Stimulated activated CD8-positive, alpha-beta memory T cell treated with anti-CD3 and anti-CD28 coated beads, Interleukin-2, amount 100 ng/mL, for 48 hours (primary cell): Measurements from ENCODE around the gene MPZL1.
A peak's percentile ranks its signal among the peaks of the same experiment; 100 is the strongest.

Source experiments
- DNase-seq, 2 donors: peaks; one replicate each; pipeline ENCODE4 v3.0.0-alpha.2; 2020; ENCODE audit warnings: low read depth in 2 of 2

The MPZL1 gene

DNA sequence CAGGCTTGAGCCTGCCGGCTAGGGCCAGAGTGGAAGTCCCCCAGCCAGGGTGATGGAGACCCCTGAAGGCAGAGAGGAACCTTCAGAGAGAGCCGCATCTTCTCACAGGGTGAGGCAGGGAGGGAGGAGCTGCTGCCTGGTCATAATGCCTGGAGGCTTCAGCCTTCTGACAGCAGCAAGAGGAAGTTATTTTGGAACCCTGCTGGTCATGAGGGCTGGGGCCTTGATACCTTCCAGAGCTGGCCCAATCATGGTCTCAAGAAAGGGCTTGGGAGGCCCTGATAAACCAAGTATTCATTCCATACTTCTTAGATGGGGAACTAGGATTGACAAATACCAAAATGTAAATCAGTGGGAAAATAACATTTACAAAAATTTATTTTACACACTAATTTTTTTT, 26.6 kb upstream of the MPZL1 start:
- no peak for DNase-seq

DNA sequence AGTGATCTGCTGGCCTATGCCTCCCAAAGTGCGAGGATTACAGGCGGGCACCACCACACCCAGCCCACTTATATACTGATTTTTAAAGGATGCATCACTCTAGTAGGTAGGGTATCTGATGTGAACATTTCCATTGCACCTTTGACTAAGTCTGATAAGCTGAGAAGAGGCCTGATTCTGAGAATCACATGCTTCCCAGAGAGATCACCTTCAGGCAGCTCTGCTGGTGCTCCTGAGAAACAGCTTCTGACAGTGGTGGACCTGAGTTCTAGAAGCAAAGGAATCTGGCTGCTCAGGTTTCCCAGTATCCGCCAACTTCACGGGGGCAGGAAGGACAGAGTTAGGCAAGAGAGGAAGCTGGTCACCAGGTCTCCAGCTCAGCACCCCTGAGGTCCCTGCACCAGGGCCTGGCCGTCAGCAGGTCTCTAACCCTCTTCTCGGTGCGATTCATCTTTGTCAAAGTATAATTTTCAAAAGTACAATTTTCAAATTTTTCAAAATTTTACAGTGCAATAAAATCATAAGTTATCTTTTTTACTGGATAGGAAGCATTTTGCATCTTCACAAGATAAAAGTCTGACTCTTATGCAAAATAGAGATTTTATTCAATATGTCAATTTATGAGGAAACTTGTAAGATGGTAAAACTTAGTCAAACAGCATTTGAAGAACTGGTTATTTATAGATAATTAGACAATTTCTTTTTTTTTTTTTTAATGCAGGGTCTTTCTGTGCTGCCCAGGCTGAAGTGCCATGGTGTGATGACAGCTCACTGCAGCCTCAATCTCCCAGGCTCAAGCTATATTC, 25.8 kb upstream of the MPZL1 start:
- no peak for DNase-seq

DNA sequence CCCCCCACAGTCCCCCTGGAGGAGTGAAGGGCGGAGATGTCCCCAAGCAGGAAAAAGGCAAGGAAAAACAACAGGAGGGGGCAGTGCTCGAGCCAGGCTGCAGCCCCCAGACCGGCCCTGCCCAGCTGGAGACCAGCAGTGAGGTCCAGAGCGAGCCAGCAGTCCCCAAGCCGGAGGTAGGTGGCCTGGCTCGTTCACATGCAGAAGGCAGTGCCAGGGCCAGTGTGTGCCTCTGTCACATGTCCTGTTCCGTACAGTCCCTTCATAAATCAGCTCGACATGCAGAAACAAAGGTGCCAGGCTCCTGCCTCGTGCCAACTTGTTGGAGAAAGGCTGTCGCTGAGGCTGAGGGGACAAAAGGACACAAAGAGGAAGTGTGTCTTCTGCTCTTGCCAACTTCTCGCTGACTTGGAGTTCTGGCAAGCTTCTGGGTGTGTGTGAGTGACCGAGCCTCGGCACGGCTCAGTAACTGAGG, 24.1 kb upstream of the MPZL1 start:
- DNase-seq: no peak

DNA sequence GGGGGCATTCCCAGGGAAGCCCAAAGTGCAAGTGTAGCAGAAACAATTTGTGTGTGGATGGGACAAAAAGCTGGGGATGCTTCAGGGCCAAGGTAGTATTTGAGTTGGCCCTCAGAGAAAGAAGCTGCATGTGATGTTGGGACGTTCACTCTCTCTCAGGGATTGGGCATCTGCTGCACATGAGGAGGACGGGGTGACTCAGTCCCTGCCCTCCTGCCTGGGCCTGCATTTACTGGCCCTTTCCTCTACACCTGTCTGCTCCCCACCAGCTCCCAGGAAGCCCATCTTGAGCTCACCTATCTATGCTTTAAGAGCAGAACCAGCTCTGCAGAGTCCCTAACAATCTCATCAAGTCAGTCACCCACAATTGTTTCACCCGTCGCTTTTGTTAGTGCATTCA, 23.5 kb upstream of the MPZL1 start:
- no peak for DNase-seq

DNA sequence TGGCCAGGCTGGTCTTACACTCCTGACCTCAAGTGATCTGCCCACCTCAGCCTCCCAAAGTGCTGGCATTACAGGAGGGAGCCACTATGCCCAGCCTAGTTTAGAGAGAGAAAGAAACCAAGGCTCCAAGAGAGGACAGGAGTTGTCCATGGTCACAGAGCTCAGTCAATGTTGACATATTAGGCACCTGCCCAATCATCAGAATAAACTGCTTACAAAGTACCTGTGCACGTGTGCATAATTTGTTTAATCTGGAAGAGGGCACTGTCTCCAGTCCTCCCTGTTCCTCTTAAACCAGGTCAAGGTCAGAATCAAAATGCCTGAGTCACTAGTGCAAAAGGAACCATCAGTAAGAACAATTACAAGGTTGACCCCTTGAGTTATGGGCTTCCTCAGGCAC, 20.3 kb upstream of the MPZL1 start:
- DNase-seq: no peak

DNA sequence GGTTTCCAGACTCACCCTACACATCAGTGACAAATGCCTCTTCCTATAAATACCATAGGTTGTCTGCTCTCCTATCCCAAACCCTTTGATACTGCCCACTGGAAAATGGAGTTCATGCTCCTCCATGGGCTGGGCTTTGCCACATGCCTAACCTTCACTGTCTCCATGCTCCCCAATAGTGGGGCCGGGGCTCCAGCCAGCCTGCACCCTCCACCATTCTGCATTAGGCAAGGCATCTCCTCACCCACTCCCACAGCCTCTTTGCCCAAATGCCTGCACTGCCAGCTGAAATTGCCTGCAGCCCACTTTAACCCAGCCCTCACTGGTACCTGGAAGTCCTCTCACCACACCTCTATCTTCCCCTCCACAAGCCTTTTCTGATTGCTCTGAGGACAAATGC, 18.2 kb upstream of the MPZL1 start:
- no peak for DNase-seq

DNA sequence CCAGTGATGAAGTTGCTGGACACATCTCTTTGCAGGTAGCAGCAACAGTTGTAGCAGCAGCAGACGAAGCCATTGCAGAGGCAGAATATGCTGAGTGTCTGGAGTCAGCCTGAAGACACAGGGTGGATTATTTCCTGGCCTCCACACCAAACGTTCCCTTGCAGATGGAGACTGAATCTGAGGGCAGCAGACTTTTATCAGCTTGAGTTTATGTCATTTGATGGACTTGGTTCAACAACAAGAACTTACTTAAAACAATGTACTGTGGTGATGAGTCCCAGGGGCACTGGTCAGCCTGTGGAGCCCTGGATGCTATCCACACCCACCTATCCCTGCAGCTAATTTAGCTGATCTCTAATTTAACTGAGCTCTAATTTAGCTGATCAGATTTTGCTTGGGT, 17.1 kb upstream of the MPZL1 start:
- no peak for DNase-seq

DNA sequence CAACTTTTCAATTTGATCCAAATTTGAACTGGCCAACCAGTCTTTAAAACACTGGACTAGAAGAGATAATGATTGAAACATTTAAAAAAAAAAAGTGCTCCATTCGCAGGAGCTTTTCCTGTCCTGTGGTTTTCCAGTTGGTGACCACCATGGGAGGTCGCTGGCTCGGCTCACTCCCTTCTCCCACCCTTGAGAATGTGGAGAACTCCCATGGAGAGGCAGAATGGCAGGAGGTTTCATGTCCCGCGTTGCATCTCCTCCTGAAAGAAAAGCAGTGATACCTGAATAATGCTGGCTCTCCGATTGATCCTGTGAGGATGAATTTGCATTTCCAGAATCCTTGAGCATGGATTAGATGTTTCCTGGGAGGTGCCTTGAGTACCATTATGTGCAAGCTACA, 16.5 kb upstream of the MPZL1 start:
- no peak for DNase-seq

DNA sequence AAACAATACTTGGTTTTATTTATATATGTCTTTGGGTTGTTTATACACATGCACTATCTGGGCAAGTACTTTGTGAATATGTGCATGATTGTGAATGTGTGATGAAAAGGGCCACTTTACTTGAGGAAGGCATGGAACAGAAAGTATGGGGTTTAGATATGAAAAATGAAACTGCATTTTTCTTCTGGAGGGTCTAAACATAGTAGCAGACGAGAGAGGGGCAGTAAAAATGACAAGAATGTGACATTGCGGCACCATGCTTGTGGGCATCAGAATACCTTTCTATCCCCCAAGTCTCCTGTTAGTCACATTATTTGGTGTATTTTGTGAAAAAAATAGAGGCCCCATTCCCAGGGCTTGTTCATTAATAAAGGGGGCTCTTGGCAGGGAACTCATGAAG, 15.4 kb upstream of the MPZL1 start:
- DNase-seq: no peak

DNA sequence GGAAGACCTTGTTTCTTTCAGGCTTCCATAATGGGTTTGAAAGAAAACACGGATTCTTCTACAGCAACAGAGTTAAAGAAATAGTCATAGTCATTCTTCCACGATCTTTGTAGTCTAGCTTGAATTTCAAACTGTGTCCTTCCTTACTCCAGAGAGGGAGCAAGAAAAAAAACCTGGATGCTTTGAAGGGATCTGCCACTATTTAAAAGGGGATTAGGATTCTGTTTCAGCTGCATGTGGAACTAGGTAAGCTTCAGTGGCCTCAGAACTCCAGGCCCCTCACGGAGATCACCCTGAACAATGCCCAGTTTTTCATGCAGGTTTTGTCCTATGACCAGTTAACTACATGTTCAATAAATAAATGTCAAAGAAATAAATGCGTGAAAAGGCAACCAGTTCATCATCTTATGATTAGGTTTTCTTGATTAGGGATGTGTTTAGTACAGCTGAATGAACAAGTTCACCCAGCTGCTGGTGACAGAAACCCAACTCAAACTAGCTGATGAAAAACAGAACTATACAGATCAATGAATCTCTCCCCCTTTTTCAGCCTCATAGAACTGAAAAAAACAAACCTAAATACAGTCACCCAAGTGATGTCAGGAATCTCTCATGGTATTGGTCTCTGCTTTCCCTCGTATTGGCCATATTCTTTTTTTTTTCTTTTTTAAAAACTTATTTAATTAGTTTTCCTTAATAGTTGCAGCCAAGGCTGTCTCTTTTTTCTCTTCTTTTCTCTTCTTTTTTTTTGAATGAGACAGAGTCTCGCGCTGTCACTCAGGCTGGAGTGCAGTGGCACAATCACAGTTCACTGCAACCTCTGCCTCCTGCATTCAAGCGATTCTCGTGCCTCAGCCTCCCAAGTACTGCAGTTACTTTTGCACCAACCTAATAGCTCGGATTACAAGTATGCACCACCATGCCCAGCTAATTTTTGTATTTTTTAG, 14.6 kb upstream of the MPZL1 start:
- no peak for DNase-seq

DNA sequence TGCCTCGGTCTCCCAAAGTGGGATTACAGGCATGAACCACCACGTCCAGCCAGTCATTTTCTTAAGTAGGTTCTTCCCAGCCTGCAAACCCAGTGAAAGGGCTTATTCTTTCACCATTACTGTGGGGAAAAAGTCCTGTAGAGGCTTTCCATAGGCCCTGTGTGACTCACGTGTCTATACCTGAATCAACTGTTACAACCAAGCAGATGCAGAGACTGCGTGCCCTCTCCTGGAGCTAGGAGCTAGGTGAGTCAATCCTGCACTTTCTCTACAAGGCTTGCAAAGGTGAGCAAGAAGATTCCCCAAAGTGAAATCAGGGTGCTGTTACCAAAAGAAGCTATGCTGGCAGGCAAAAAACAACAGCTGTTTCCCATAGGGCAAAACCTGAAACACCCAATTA, 13.8 kb upstream of the MPZL1 start:
- no peak for DNase-seq

DNA sequence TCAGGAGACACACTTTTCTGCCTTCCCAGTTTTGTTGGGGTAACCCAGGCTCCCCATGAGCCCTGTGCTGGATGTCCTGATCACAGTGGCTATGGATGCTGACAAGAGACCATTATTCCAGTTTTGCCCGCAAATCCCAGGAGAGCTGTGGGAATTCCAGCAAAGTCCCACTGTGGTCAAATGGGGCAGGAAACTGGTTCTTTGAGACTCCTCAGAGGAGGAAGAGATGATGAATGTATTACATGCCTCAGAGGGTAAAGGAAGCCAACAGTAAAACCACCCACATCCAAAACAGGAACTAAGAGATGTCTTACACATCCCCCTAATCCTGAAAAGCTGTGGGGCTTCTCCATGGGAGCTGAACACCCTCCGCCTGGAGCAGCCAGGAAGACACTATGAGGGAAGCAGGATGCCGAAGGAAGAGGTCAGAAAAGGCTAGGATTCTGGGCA, 12.8 kb upstream of the MPZL1 start:
- no peak for DNase-seq

DNA sequence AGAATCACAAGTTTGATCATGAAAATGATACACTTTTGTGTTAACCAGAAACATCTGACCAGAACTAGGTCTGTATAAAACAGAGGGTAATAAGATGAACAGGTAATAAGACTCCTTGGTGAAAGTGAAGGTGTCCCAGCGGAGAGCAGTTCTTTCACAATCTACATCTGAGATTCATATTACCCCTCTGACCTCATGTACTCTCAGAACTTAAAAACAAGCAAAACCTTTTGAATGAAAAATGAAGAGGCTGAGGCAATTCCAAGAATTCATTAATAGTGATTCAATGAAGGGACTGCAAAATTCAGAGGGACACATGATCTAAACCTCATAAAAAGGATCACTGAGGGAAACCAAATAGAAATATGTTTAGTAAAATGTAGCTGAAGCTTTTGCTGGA, 10.9 kb upstream of the MPZL1 start:
- DNase-seq: no peak

DNA sequence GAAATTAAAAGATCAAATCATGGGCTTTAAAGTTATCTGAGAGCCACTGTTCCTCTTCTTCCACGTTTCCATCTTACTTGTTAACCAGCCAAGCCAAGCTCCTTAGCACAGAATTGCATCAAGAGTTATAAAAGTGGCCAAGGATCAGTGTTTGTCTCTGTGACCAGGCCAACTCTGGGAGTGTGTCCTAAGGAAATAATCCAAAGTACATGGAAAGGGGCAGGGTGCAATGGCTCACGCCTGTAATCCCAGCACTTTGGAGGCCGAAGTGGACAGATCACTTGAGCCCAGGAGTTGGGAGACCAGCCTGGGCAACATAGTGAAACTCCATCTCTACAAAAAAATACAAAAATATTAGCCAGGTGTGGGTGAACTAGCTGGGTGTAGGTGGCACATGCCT, 10.0 kb upstream of the MPZL1 start:
- no peak for DNase-seq

DNA sequence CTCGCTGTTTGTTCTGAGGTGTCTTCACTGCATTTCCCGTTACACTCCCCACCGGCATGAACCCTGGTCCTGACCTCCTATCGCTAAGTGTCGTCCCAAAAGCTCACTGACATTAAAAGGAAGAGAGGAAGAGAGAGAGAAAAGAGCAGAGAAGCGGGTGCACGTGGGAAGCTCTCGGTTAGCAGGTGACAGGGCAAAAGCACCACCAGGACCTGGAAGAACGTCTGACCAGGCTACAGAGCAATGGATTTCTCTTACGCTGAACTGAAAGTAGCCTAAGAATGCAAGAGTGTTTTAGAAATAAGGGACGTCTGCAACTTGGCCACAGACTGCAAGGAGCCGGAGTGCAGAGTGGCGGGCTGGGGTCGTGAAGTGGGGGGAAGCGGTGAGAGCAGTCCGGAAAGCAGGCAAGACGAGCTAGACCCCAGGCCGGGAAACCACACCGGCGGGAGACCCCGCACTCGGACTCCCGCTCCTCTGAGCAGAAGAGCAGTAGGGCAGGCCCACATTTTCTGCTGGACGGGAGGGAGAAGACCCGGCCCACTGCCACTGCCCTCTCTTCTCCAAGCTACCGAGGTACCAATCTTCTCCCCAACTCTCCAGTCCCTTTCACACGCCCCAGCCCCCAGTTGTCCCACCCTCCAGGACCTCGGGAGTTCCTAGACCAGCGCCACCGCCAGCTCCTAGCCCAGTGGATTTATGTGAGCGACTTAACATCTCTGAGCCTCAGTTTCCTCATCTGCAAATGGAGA, 8.3 kb upstream of the MPZL1 start:
- no peak for DNase-seq

DNA sequence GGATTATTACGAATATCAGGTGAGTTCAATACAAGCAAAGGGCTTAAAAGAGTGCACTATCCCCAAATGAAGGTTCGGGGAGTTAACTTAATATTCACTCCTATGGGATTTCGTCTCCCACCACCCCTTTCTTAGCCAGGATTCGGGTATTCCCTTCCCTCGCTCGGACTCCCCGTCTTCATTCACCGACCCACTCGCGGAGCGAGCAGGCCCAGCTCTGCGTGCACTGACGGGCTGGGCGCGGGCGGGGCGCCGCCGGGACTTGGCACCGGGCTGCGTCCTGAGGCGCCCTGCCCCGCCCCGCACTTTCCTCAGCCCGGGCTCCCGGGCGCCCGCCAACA, 7.7 kb upstream of the MPZL1 start:
- DNase-seq: peak; percentile 68 to 74

DNA sequence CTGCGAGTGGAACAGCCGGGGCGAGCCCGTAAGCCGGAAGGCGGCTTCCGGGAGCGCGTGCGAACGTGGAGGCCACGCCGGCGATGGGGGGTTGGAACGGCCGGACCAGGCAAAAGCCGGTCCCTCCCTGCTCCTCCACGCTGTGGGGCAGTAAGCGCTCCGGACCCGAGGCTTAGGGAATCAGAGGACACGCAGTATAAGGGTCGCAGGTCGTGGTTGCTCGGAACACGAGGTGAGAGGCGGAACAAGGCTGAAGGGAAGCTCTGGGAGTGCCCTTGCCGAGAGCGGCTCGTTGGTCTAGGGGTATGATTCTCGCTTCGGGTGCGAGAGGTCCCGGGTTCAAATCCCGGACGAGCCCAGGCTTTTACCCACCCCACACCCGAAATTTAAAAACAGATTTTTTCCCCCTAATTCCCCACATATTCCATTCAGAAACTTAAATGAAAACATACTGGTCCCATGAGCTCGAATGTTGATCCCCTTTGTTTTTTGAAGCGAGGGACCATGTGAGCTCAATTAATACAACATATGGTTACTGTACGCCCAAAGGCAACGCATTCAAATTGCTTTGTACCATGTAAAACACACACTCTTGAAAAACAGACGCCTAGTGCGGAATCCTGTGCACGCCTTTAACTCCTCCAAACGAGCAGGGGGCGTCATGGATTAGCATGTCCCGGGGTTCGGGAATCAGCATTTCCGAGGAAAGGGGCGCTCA, 7.2 kb upstream of the MPZL1 start:
- peak; percentile 77 to 92 for DNase-seq

DNA sequence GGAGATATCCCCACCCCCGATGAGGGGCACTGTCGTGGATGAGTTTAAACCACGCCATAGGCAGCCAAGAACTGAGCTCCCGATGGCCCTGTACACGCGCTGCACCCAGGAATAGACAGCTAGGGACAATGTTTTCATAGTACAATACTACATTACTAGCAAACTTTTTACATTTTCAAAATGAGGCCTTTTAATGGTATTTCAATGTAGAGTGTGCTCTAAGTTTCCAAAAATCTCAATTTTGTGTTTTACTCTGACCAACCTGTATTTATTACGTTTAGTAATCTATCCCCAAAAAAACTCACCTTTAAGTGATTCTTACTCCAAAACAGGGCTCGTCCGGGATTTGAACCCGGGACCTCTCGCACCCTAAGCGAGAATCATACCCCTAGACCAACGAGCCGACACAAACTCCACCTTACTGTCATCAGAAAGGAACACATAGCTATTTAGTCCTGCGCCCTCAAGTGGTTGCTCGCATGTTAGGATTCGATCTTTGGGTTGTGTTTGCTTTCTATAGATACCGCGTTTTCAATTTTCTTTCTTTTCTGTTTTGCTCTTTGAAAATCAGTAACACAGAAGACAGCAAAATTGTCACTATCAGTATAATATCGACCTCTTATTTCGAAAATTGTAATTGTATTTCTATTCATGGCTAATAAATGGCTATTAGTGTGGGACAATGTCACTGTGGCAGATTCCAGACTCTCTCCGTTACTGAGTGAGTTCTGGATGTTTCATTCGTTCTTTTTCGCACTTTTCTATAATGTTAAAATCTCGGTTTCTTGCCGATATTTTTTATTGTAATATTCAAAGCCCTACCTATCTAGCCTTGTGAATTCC, 6.4 kb upstream of the MPZL1 start:
- peak; percentile 58 to 83 for DNase-seq

DNA sequence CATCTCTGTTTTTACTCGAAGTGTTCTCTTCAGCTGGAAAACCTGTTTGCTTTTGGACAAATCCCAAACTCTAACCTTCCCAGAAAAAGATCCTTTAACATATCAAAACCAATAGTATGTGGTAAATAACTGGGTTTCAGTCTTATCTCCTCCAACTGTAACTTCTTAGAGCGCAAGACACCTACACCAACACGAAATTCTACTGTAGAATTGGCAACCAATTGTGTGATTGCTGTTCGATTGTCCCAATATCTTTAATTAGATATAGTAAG, 5.8 kb upstream of the MPZL1 start:
- DNase-seq: no peak

DNA sequence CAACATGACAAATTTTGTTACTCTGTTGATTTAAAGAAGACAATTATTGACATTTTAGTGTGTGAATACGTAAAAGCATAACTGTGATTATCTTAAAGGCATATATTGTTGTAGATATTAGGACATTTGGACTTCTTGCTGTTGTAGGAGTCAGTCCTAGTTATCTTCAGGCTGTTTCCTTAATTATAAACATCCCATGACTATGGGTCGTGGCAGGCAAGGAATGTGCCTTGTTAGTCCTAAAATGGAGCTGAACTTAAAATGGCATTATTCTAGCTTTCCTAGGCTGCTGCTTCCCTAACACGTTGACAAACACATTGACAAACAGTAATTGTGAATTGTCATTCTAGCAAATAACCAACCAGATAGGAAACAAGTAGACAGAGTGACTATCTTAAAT, 4.4 kb upstream of the MPZL1 start:
- DNase-seq: no peak
